Stomach smooth muscle (tissue), 2 donors: ENCODE data around the gene CEP104.

Experiments used
- H3K27ac ChIP-seq: one replicate; pipeline ENCODE4 v1.7.0; 2013; ENCODE audit warnings: mild to moderate bottlenecking, low read length, inconsistent platforms
- H3K27me3 ChIP-seq, 2 donors: one replicate each; pipeline ENCODE4 v1.7.0; 2013; ENCODE audit warnings: low read length in 2 of 2; ENCODE audit not compliant: insufficient read depth in 2 of 2, control insufficient read depth in 1 of 2
- H3K36me3 ChIP-seq, 2 donors: one replicate each; pipeline ENCODE4 v1.7.0; 2013; ENCODE audit warnings: low read length in 2 of 2; ENCODE audit not compliant: control insufficient read depth in 2 of 2, insufficient read depth in 2 of 2
- H3K4me1 ChIP-seq: one replicate; pipeline ENCODE4 v1.7.0; 2013; ENCODE audit warnings: low read length; ENCODE audit not compliant: control insufficient read depth, insufficient read depth
- H3K4me3 ChIP-seq, 2 donors: one replicate each; pipeline ENCODE4 v1.7.0; 2013; ENCODE audit warnings: low read length in 2 of 2
- H3K9ac ChIP-seq, 2 donors: one replicate each; pipeline ENCODE4 v1.7.0; 2013; ENCODE audit warnings: low read length in 2 of 2, mild to moderate bottlenecking in 1 of 2
- H3K9me3 ChIP-seq, 2 donors: one replicate each; pipeline ENCODE4 v1.7.0; 2013; ENCODE audit warnings: low read length in 2 of 2; ENCODE audit not compliant: control insufficient read depth in 2 of 2
- donor health status: healthy.
- donor health status: Pancreatic carcinoma.

Gene CEP104

GRCh38 chr1:3847081-3847480, 9.9 kb downstream of the CEP104 start:
- peaks cover 27 to 39% of the 10 kb centered on the region in 2 donors for H3K36me3 ChIP-seq
- no peaks in the 10 kb centered on the region for H3K27me3 ChIP-seq
- H3K4me3 ChIP-seq: no peak overlapping the region
- no peaks in the 10 kb centered on the region for H3K9me3 ChIP-seq
- no peak overlapping the region for H3K27ac ChIP-seq
- H3K4me1 ChIP-seq: no peaks in the 10 kb centered on the region
- no peak overlapping the region for H3K9ac ChIP-seq

GRCh38 chr1:3846541-3846940, 10.5 kb downstream of the CEP104 start:
- Histone ChIP-seq H3K4me3 (no peak overlapping the region), H3K9me3 (no peaks in the 10 kb centered on the region), H3K27me3 (no peaks in the 10 kb centered on the region), H3K4me1 (no peaks in the 10 kb centered on the region), H3K9ac (no peak overlapping the region), H3K36me3 (peaks cover 26 to 38% of the 10 kb centered on the region in 2 donors), H3K27ac (no peak overlapping the region)

DNA sequence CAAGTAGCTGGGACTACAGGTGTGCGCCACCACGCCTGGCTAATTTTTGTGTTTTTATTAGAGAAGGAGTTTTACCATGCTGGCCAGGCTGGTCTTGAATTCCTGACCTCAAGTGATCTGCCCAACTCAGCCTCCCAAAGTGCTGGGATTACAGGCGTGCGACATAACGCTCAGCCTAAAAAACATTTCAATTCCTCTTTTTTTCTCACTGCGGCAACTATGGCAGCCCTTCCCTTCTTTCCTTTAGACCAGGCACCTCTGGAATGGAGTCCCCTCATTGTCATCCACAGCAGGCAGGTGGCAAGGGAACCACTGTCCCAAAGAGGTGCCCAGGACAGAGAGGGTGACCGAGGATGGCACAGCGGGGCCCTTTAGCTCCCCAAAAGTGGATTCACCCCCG, 14.1 kb downstream of the CEP104 start:
- Histone ChIP-seq H3K9ac (no peak overlapping the region), H3K27ac (no peak overlapping the region), H3K9me3 (peaks cover 0 to under 1% of the 10 kb centered on the region in 2 donors), H3K36me3 (peaks cover 36 to 40% of the 10 kb centered on the region in 2 donors), H3K4me1 (no peaks in the 10 kb centered on the region), H3K4me3 (no peak overlapping the region), H3K27me3 (no peaks in the 10 kb centered on the region)

DNA sequence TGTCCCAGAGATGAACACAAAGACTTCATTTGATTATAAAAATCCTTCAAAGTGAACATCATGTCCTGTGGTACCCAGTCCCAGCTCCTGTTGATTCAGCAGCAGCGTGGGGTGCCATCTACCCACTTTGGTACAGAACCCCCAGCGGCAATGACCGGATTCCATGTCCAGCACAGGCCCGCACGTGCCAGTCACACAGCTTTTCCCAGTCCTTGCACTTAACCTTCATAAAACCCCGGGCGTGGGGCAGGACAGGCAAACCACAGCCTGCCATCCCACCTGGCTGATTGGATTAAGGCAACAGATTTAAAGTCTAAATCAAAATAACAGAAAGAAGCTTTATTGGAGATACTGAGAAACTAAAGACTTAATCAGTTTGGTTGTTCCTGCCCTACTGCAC, 15.5 kb downstream of the CEP104 start:
- no peak overlapping the region for H3K27ac ChIP-seq
- H3K36me3 ChIP-seq: peaks cover 43 to 45% of the 10 kb centered on the region in 2 donors
- H3K4me1 ChIP-seq: no peaks in the 10 kb centered on the region
- no peak overlapping the region for H3K4me3 ChIP-seq
- H3K9me3 ChIP-seq: peaks cover 0 to 6% of the 10 kb centered on the region in 2 donors
- no peaks in the 10 kb centered on the region for H3K27me3 ChIP-seq
- no peak overlapping the region for H3K9ac ChIP-seq

DNA sequence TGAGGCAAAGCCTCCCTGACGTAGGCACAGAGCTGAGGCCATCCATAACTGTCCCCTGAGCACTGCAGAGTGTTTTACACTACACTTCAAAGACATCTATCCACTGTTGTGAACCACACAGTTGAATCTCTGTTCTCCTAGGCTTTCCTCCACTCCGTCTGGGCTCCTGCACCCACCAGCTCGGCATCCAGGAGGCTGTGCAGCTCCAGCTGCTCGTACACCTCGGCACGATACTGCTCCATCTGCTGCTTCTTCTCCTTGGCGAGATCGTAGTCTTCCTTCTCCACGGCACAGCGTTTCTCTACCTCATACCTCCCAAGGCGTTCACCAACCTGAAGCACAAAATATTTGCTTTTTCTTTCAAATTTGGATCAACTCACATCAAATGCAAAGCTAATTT, 18.2 kb downstream of the CEP104 start:
- H3K4me3 ChIP-seq: no peak overlapping the region
- no peak overlapping the region for H3K9ac ChIP-seq
- H3K27ac ChIP-seq: no peak overlapping the region
- H3K9me3 ChIP-seq: peaks cover 0 to 6% of the 10 kb centered on the region in 2 donors
- no peaks in the 10 kb centered on the region for H3K27me3 ChIP-seq
- H3K36me3 ChIP-seq: peaks cover 50 to 51% of the 10 kb centered on the region in 2 donors
- H3K4me1 ChIP-seq: no peaks in the 10 kb centered on the region

DNA sequence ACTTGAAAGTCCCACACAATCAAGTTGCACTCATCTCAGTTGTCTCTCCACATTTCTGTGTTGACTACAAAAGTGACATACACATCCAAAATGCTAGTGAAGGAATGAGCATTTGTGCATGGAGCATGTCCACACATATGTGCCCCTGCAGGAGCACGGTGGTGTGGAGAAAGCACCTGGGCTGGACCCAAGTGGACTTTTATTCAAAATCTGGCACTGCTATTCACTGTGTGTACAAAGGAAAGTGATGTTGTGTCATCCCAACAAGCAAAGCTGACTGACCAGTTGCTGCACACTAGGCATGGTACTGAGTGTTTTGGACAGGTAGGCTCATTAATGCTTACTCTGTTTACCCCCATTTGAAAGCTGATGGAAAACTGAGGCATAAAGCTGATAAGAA, 19.3 kb downstream of the CEP104 start:
- H3K9me3 ChIP-seq: peaks cover 0 to 6% of the 10 kb centered on the region in 2 donors

DNA sequence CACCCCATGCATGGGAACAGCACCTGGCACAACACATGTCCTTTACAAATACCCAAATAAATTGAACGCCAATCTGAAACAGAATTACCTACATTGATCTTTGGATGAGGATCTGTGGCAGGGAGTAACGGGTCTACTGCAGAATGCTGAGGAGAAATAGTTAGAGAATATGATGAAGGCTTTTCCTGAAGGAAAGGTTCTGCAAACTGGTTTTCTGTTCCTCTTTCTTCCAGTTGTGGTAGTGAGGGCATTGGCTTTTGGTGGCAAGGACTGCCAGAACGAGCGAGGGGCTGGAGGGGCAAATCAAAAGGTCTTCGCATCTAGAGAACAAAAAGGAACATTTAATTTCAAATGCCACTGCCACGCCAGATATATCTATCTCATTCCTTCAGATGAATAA, 19.8 kb downstream of the CEP104 start:
- Histone ChIP-seq H3K9ac (no peak overlapping the region), H3K27ac (no peak overlapping the region), H3K36me3 (peaks cover 56% of the 10 kb centered on the region in 2 donors), H3K27me3 (no peaks in the 10 kb centered on the region), H3K4me3 (no peak overlapping the region), H3K4me1 (no peaks in the 10 kb centered on the region), H3K9me3 (peaks cover 0 to 6% of the 10 kb centered on the region in 2 donors)

More for the DNA sequence above, 19.3 kb downstream of the CEP104 start:
- peaks cover 53 to 54% of the 10 kb centered on the region in 2 donors for H3K36me3 ChIP-seq
- no peak overlapping the region for H3K27ac ChIP-seq
- H3K27me3 ChIP-seq: no peaks in the 10 kb centered on the region
- H3K4me3 ChIP-seq: no peak overlapping the region
- H3K9ac ChIP-seq: no peak overlapping the region
- no peaks in the 10 kb centered on the region for H3K4me1 ChIP-seq

DNA sequence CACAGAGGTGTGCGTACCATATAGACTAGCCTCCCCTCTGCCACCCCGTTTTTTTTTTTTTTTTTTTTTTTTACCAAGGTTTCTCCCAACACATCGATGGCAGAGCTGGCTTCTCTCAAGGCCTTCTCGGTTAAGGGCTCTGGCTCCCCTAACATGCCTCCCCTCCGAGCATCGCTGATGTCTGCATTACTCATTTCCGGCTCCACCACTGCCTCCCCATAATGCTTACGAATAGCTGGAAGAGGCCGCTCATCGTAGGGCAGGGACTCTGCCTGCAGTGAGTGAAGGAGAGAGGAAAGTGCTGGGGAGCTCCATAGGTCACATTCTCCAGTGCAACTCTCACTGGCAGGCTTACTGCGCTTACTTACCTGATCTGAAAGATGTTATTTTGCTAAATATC, 20.6 kb downstream of the CEP104 start:
- H3K4me1 ChIP-seq: no peaks in the 10 kb centered on the region
- H3K27me3 ChIP-seq: no peaks in the 10 kb centered on the region
- peaks cover 0 to 6% of the 10 kb centered on the region in 2 donors for H3K9me3 ChIP-seq
- no peak overlapping the region for H3K4me3 ChIP-seq
- no peak overlapping the region for H3K9ac ChIP-seq
- no peak overlapping the region for H3K27ac ChIP-seq
- peaks cover 59 to 63% of the 10 kb centered on the region in 2 donors for H3K36me3 ChIP-seq

- Histone ChIP-seq H3K9me3 (peaks cover 0 to 6% of the 10 kb centered on the region in 2 donors), H3K27ac (no peak overlapping the region), H3K27me3 (no peaks in the 10 kb centered on the region), H3K4me3 (no peak overlapping the region), H3K4me1 (no peaks in the 10 kb centered on the region), H3K36me3 (peaks cover 60 to 68% of the 10 kb centered on the region in 2 donors), H3K9ac (no peak overlapping the region)
Observed at GRCh38 chr1:3834701-3835100, 22.3 kb downstream of the CEP104 start.

DNA sequence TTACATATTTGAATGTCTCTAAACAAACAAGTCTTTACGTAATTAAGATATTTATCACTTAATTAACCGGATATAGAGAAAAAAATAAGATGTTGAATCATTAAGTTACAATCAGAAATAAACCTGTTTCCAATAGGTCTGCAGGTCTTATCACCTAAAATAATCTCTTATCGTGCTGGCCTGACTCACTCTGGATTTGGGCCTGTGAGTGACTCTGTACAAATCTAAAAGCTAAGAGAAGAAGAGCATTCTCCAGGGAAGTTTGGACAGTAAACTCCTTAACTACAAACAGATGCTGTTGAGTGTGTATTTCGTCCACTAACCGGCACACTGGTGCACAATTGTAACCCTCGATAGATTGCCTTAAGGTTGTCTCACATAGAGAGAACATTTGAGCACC, 25.3 kb downstream of the CEP104 start:
- peaks cover 55 to 56% of the 10 kb centered on the region in 2 donors for H3K36me3 ChIP-seq
- no peaks in the 10 kb centered on the region for H3K4me1 ChIP-seq
- H3K9ac ChIP-seq: no peak overlapping the region
- no peaks in the 10 kb centered on the region for H3K9me3 ChIP-seq
- no peak overlapping the region for H3K4me3 ChIP-seq
- no peaks in the 10 kb centered on the region for H3K27me3 ChIP-seq
- no peak overlapping the region for H3K27ac ChIP-seq

DNA sequence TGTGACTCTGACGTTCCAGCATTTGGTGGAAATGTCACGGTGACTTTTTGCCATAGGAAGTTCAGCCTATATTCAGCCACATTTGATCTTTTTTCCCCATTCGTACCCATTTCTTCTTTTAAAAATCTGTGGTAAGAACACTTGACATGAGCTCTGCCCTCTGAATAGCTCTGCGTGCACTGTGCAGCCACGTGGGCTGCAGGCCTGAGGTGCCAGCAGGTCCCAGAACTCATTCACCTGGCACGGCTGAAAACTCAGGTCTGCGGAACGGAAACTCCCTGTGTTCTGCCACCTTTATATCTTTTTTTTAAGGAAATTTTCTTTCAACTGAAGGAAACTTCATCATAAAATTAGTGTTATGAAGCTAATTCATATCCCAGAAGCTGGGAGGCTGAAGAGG, 28.6 kb downstream of the CEP104 start:
- Histone ChIP-seq H3K36me3 (peaks cover 52 to 60% of the 10 kb centered on the region in 2 donors), H3K9ac (no peak overlapping the region)

More for the DNA sequence above, 28.6 kb downstream of the CEP104 start:
- no peak overlapping the region for H3K4me3 ChIP-seq
- no peaks in the 10 kb centered on the region for H3K9me3 ChIP-seq
- no peak overlapping the region for H3K27ac ChIP-seq
- H3K4me1 ChIP-seq: no peaks in the 10 kb centered on the region
- no peaks in the 10 kb centered on the region for H3K27me3 ChIP-seq
